ENCODE measurements around the gene KCNN2. TPM values are rescaled to one million over a fixed set of nuclear protein-coding genes. Genes with fewer than 3 reads are reported as not detected.

KCNN2 gene
- total RNA-seq, 3 donors from 2014 or later (not counting 1 experiment from before 2014, with no cell fraction given) = not detected

DNA sequence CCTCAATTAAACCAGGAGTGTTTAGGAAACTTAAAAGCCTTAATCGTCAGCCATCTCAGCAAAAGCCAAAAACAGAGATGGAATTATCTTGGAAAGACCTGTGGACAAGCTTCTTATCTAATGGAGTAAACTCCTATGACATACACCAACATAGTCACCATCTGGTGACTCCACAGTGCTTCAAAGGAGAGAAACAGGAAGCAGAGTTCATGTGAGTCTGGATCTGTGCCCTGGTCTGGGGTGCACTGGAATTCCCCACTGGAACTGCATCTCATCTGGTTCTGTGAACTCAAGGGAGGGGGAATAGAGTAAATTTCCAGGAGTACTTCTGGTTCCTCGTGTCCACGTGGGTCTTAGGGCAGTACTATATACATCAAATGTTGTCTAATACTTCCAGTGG is 36.3 kb upstream of the KCNN2 start:
- no peak overlapping the region for H3K27ac ChIP-seq (ENCODE audit: low read length)

DNA sequence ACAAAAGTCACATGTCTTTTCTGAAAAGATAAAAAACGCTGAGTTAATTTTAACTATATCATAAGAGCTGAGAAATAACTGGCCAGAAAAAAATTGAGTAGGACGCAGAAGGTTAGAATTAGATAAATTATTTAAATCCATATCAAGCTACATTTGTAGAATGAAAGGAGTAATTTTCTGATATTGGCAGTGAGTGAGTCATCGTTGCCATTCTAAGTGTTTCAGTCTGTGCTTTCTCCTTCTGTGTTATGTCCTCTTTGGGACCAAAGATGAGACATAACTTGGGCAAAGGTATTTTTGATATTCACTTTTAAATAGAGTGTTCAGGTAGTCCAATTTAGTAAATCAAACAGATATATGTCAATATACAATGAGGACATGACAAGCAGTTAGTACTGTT is 34.4 kb upstream of the KCNN2 start:
- Mint-ChIP-seq H3K27me3 (ENCODE audit: low read depth in 2 of 2) (no peaks in the 10 kb centered on the region), H3K9me3 (peaks cover 0 to 6% of the 10 kb centered on the region in 2 donors), H3K27ac (no peak overlapping the region), H3K4me1 (no peaks in the 10 kb centered on the region), H3K36me3 (no peaks in the 10 kb centered on the region), H3K4me3 (no peak overlapping the region)
- no peak overlapping the region for H3K27ac ChIP-seq (ENCODE audit: low read length)
- no peaks in the 10 kb centered on the region for H3K4me1 ChIP-seq (ENCODE audit: control insufficient read depth, insufficient read depth, low read length)
- WGBS (ENCODE audit: insufficient coverage) = 88% methylated on average over 1 of the region's 3 CpGs
- no peak overlapping the region for H3K4me3 ChIP-seq (ENCODE audit: low read length)
- ATAC-seq (no peak), DNase-seq (no peak)
- no peaks in the 10 kb centered on the region for H3K9me3 ChIP-seq (ENCODE audit: control insufficient read depth, insufficient read depth, low read length)
- no peak for TF ChIP-seq CTCF (IDR thresholded peaks at IDR 0.05)
- H3K36me3 ChIP-seq (ENCODE audit: control insufficient read depth, insufficient read depth, low read length) = no peaks in the 10 kb centered on the region
- H3K27me3 ChIP-seq (ENCODE audit: control insufficient read depth, insufficient read depth, low read length) = no peaks in the 10 kb centered on the region
- intact Hi-C loops (cut with micrococcal nuclease) = no loop called here

More for the DNA sequence above, 36.3 kb upstream of the KCNN2 start:
- Histone ChIP-seq H3K4me1 (ENCODE audit: control insufficient read depth, insufficient read depth, low read length) (no peaks in the 10 kb centered on the region), H3K4me3 (ENCODE audit: low read length) (no peak overlapping the region), H3K36me3 (ENCODE audit: control insufficient read depth, insufficient read depth, low read length) (no peaks in the 10 kb centered on the region), H3K9me3 (ENCODE audit: control insufficient read depth, insufficient read depth, low read length) (no peaks in the 10 kb centered on the region), H3K27me3 (ENCODE audit: control insufficient read depth, insufficient read depth, low read length) (no peaks in the 10 kb centered on the region)
- no peaks in the 10 kb centered on the region for H3K4me1 Mint-ChIP-seq
- intact Hi-C loops (cut with micrococcal nuclease) = no loop called here
- no peak overlapping the region for H3K4me3 Mint-ChIP-seq
- TF ChIP-seq CTCF (IDR thresholded peaks at IDR 0.05) = no peak
- no peak overlapping the region for H3K27ac Mint-ChIP-seq
- H3K9me3 Mint-ChIP-seq = peaks cover 0 to 6% of the 10 kb centered on the region in 2 donors
- H3K36me3 Mint-ChIP-seq = no peaks in the 10 kb centered on the region
- ATAC-seq = no peak
- H3K27me3 Mint-ChIP-seq (ENCODE audit: low read depth in 2 of 2) = no peaks in the 10 kb centered on the region
- 6% methylated on average over 2 of the region's 3 CpGs for WGBS (ENCODE audit: insufficient coverage)
- no peak for DNase-seq

- Histone ChIP-seq H3K36me3 (ENCODE audit: control insufficient read depth, insufficient read depth, low read length) (no peaks in the 10 kb centered on the region), H3K9me3 (ENCODE audit: control insufficient read depth, insufficient read depth, low read length) (no peaks in the 10 kb centered on the region), H3K27ac (ENCODE audit: low read length) (no peak overlapping the region), H3K4me3 (ENCODE audit: low read length) (no peak overlapping the region), H3K4me1 (ENCODE audit: control insufficient read depth, insufficient read depth, low read length) (no peaks in the 10 kb centered on the region), H3K27me3 (ENCODE audit: control insufficient read depth, insufficient read depth, low read length) (no peaks in the 10 kb centered on the region)
- Mint-ChIP-seq H3K4me1 (no peaks in the 10 kb centered on the region), H3K36me3 (no peaks in the 10 kb centered on the region), H3K27me3 (ENCODE audit: low read depth in 2 of 2) (no peaks in the 10 kb centered on the region), H3K4me3 (no peak overlapping the region), H3K9me3 (peaks cover 0 to 6% of the 10 kb centered on the region in 2 donors), H3K27ac (no peak overlapping the region)
- WGBS (ENCODE audit: insufficient coverage) = 80% methylated on average over 1 of the region's 3 CpGs
- intact Hi-C loops (cut with micrococcal nuclease) = no loop called here
- ATAC-seq = peak in 1 of 3 donors; percentile 3
- DNase-seq = no peak
- no peak for TF ChIP-seq CTCF (IDR thresholded peaks at IDR 0.05)
Measured at GRCh38 chr5:114327987-114328386, 33.9 kb upstream of the KCNN2 start.

- Mint-ChIP-seq H3K9me3 (peaks cover 0 to 2% of the 10 kb centered on the region in 2 donors), H3K27ac (no peak overlapping the region), H3K4me1 (no peaks in the 10 kb centered on the region), H3K27me3 (ENCODE audit: low read depth in 2 of 2) (no peaks in the 10 kb centered on the region), H3K36me3 (no peaks in the 10 kb centered on the region), H3K4me3 (no peak overlapping the region)
- ATAC-seq (no peak), DNase-seq (no peak)
- Histone ChIP-seq H3K4me1 (ENCODE audit: control insufficient read depth, insufficient read depth, low read length) (no peaks in the 10 kb centered on the region), H3K27ac (ENCODE audit: low read length) (no peak overlapping the region), H3K27me3 (ENCODE audit: control insufficient read depth, insufficient read depth, low read length) (no peaks in the 10 kb centered on the region), H3K36me3 (ENCODE audit: control insufficient read depth, insufficient read depth, low read length) (no peaks in the 10 kb centered on the region), H3K9me3 (ENCODE audit: control insufficient read depth, insufficient read depth, low read length) (no peaks in the 10 kb centered on the region), H3K4me3 (ENCODE audit: low read length) (no peak overlapping the region)
- 83% methylated on average over 7 of the region's 7 CpGs for WGBS (ENCODE audit: insufficient coverage)
- TF ChIP-seq CTCF (IDR thresholded peaks at IDR 0.05) = no peak
- intact Hi-C loops (cut with micrococcal nuclease) = no loop called here
Measured at GRCh38 chr5:114330916-114331531, 30.8 kb upstream of the KCNN2 start.

Data from natural killer cell (primary cell).